ENCODE results near the gene CCIN.
"Not testable (repeated sequence)": the region's sequence is repeated elsewhere in the genome, so short reads cannot be mapped to it uniquely, and the experiment has no call there.

The CCIN gene

GRCh38 chr9:36161187-36161586, 8.0 kb upstream of the CCIN start:
- DNase-seq, result no peak

GRCh38 chr9:36162211-36162738, 6.9 kb upstream of the CCIN start:
- no peak for DNase-seq

- no peak for DNase-seq
These were observed 6.0 kb upstream of the CCIN start for GRCh38 chr9:36163049-36163785.

- DNase-seq, result no peak
These were observed 5.4 kb upstream of the CCIN start for GRCh38 chr9:36163786-36164170.

- DNase-seq, result no peak
These were observed 4.8 kb upstream of the CCIN start for GRCh38 chr9:36164372-36164771.

- no peak for DNase-seq
These were observed 4.2 kb upstream of the CCIN start for GRCh38 chr9:36164989-36165388.

- DNase-seq, result no peak
These were observed 3.4 kb upstream of the CCIN start for GRCh38 chr9:36165826-36166167.

GRCh38 chr9:36166168-36166927, 2.8 kb upstream of the CCIN start:
- DNase-seq, result peak; percentile 57

GRCh38 chr9:36169708-36170107, 520 bp downstream of the CCIN start:
- no peak for DNase-seq

GRCh38 chr9:36170531-36170930, 1.3 kb downstream of the CCIN start:
- no peak for DNase-seq

- no peak for DNase-seq
These were observed 4.7 kb downstream of the CCIN start for GRCh38 chr9:36173861-36174260.

- no peak for DNase-seq
These were observed 5.1 kb downstream of the CCIN start for GRCh38 chr9:36174271-36174670.

GRCh38 chr9:36174731-36175130, 5.5 kb downstream of the CCIN start:
- no peak for DNase-seq

GRCh38 chr9:36175209-36175608, 6.0 kb downstream of the CCIN start:
- DNase-seq, result not testable (repeated sequence)

GRCh38 chr9:36176496-36176895, 7.3 kb downstream of the CCIN start:
- DNase-seq, result not testable (repeated sequence)

- DNase-seq, result no peak
These were observed 8.4 kb downstream of the CCIN start for GRCh38 chr9:36177571-36177970.

- not testable (repeated sequence) for DNase-seq
These were observed 11.1 kb downstream of the CCIN start for GRCh38 chr9:36180243-36180642.

- DNase-seq, result no peak
These were observed 18.2 kb downstream of the CCIN start for GRCh38 chr9:36187414-36187813.

GRCh38 chr9:36188212-36188611, 19.0 kb downstream of the CCIN start:
- no peak for DNase-seq

GRCh38 chr9:36189976-36190375, 20.8 kb downstream of the CCIN start:
- DNase-seq, result no peak

- peak; percentile 94 for DNase-seq
These were observed 21.5 kb downstream of the CCIN start, which contains the start of gene CLTA for GRCh38 chr9:36190388-36191289. Gene CLTA, plus strand, starts transcription at chr9:36190921. Its CDS starts 136 bp downstream, at chr9:36191057.

- DNase-seq, result no peak
These were observed 22.1 kb downstream of the CCIN start for GRCh38 chr9:36191290-36191645.

GRCh38 chr9:36191686-36192085, 22.5 kb downstream of the CCIN start:
- DNase-seq, result no peak
